Activated CD8-positive, alpha-beta memory T cell treated with anti-CD3 and anti-CD28 coated beads for 4 hours (primary cell): ENCODE measurements around the gene CHEK2.
"Not testable (repeated sequence)": the region's sequence is repeated elsewhere in the genome, so short reads cannot be mapped to it uniquely, and the experiment has no call there.

ENCODE experiments used
- DNase-seq, 2 donors: peaks; one replicate each; pipeline ENCODE4 v3.0.0-alpha.2; 2020; ENCODE audit warnings: low read depth in 2 of 2

The CHEK2 gene

GRCh38 chr22:28741200-28741784, 328 bp downstream of the CHEK2 start:
- DNase-seq = no peak

GRCh38 chr22:28738876-28739275, 2.7 kb downstream of the CHEK2 start:
- not testable (repeated sequence) for DNase-seq

- DNase-seq = no peak
Measured at GRCh38 chr22:28737701-28738100, 3.9 kb downstream of the CHEK2 start.

- no peak for DNase-seq
Measured at GRCh38 chr22:28736301-28737155, 5.1 kb downstream of the CHEK2 start.

GRCh38 chr22:28734393-28734792, 7.2 kb downstream of the CHEK2 start:
- no peak for DNase-seq

GRCh38 chr22:28730179-28730578, 11.4 kb downstream of the CHEK2 start:
- DNase-seq = no peak

GRCh38 chr22:28728621-28729313, 12.9 kb downstream of the CHEK2 start:
- DNase-seq = no peak

- no peak for DNase-seq
Measured at GRCh38 chr22:28728002-28728401, 13.6 kb downstream of the CHEK2 start.

GRCh38 chr22:28718044-28718443, 23.6 kb downstream of the CHEK2 start:
- no peak for DNase-seq

GRCh38 chr22:28716686-28717085, 24.9 kb downstream of the CHEK2 start:
- no peak for DNase-seq

- DNase-seq = no peak
Measured at GRCh38 chr22:28715611-28716010, 26.0 kb downstream of the CHEK2 start.

GRCh38 chr22:28714043-28714628, 27.5 kb downstream of the CHEK2 start:
- DNase-seq = no peak

- DNase-seq = no peak
Measured at GRCh38 chr22:28711820-28712777, 29.5 kb downstream of the CHEK2 start.

GRCh38 chr22:28711341-28711740, 30.3 kb downstream of the CHEK2 start:
- DNase-seq = no peak

- no peak for DNase-seq
Measured at GRCh38 chr22:28710576-28711191, 30.9 kb downstream of the CHEK2 start.

- no peak for DNase-seq
Measured at GRCh38 chr22:28710107-28710506, 31.5 kb downstream of the CHEK2 start.

- DNase-seq = no peak
Measured at GRCh38 chr22:28706845-28707244, 34.8 kb downstream of the CHEK2 start.

GRCh38 chr22:28703436-28703835, 38.2 kb downstream of the CHEK2 start:
- no peak for DNase-seq

- no peak for DNase-seq
Measured at GRCh38 chr22:28702891-28703290, 38.7 kb downstream of the CHEK2 start.

GRCh38 chr22:28693041-28693760, 48.4 kb downstream of the CHEK2 start:
- not testable (repeated sequence) for DNase-seq
